Breast epithelium (tissue), 4 donors: ENCODE data around the gene TRAPPC2B. TPM values are rescaled to one million over a fixed set of nuclear protein-coding genes. Genes with fewer than 3 reads are reported as not detected.
"Not testable (repeated sequence)": the region's sequence is repeated elsewhere in the genome, so short reads cannot be mapped to it uniquely, and the experiment has no call there.

Experiments used
- DNase-seq, 2 donors: peaks; one replicate each; pipeline ENCODE4 v3.0.0-alpha.2; 2019; ENCODE audit warnings: low spot score in 2 of 2
- H3K27ac ChIP-seq, 2 donors: fragments of 200-600 bp; sonication (generic) in 1 of 2; one replicate each; pipeline ENCODE4 v1.5.1; 2016 to 2019; ENCODE audit warnings: mild to moderate bottlenecking in 1 of 2
- H3K27me3 ChIP-seq, 2 donors: fragments of 200-600 bp; sonication (generic) in 1 of 2; one replicate each; pipeline versions ENCODE4 v1.5.1 to v1.6.0; 2017 to 2019; ENCODE audit warnings: control low read depth in 1 of 2, mild to moderate bottlenecking in 1 of 2
- H3K36me3 ChIP-seq: fragments of 200-600 bp; one replicate; pipeline ENCODE4 v1.5.1; 2019
- H3K4me1 ChIP-seq, 2 donors: fragments of 200-600 bp; sonication (generic); one replicate each; pipeline ENCODE4 v1.5.1; 2016 to 2019; ENCODE audit warnings: control low read depth in 1 of 2
- H3K4me3 ChIP-seq, 3 donors: fragments of 200-600 bp; sonication (generic); 1 replicate in 2 of 3; 2 replicates in 1 of 3; pipeline ENCODE4 v1.5.1; 2016 to 2019; ENCODE audit warnings: mild to moderate bottlenecking in 3 of 3, moderate library complexity in 2 of 3
- H3K9me3 ChIP-seq, 2 donors: fragments of 200-600 bp; sonication (generic) in 1 of 2; one replicate each; pipeline ENCODE4 v1.5.1; 2016 to 2019; ENCODE audit warnings: control low read depth in 1 of 2
- CTCF ChIP-seq, 3 donors: fragments of 450-650 bp; IDR thresholded peaks; one replicate each; pipeline ENCODE4 v1.5.1; 2016 to 2017; ENCODE audit warnings: antibody characterized with exemption in 3 of 3, mild to moderate bottlenecking in 3 of 3, moderate library complexity in 3 of 3
- POLR2A ChIP-seq: fragments of 450-650 bp; IDR thresholded peaks from one replicate; pipeline ENCODE4 v1.6.1; 2016; ENCODE audit warnings: antibody characterized with exemption, mild to moderate bottlenecking, moderate library complexity
- POLR2AphosphoS5 ChIP-seq, 3 donors: sonication (generic); formaldehyde crosslinking; IDR thresholded peaks; one replicate each; pipeline ENCODE4 v1.6.1; 2017; ENCODE audit warnings: antibody characterized with exemption in 3 of 3
- intact Hi-C: fragments of 100-400 bp; cut with DNase I; formaldehyde crosslinking; loops from one replicate; pipeline ENCODE4 v1.15.1; 2023; ENCODE audit warnings: low total_unique reads
- total RNA-seq, 3 donors: library from RNA; depleted of rRNA; stranded (reverse); fragments of >200 nt; gene quantifications; one replicate each; pipeline ENCODE4 v1.1.0, GENCODE V29; 2016

TRAPPC2B gene
- total RNA-seq, 3 donors from 2014 or later: 16.7 to 23.2 (median 20.2) TPM

- TF ChIP-seq CTCF (IDR thresholded peaks at IDR 0.05): no peak
- TF ChIP-seq POLR2A: no peak
- DNase-seq: no peak
- Histone ChIP-seq H3K36me3 (no peaks in the 10 kb centered on the region), H3K27me3 (no peaks in the 10 kb centered on the region), H3K4me3 (peak overlapping the region; percentile 82 to 93 (median 83)), H3K9me3 (peaks cover 16 to 25% of the 10 kb centered on the region in 2 donors), H3K4me1 (no peaks in the 10 kb centered on the region), H3K27ac (peak overlapping the region; percentile 94 to 99)
- intact Hi-C loops: no loop called here
These were observed 384 bp downstream of the TRAPPC2B start for GRCh38 chr19:57363688-57364181.

- Histone ChIP-seq H3K4me1 (no peaks in the 10 kb centered on the region), H3K4me3 (no peak overlapping the region), H3K9me3 (peaks cover 0 to 10% of the 10 kb centered on the region in 2 donors), H3K27me3 (no peaks in the 10 kb centered on the region), H3K36me3 (no peaks in the 10 kb centered on the region), H3K27ac (no peak overlapping the region)
- TF ChIP-seq POLR2A (no peak), CTCF (IDR thresholded peaks at IDR 0.05) (no peak), POLR2AphosphoS5 (IDR thresholded peaks at IDR 0.05) (no peak)
- no peak for DNase-seq
- intact Hi-C loops: no loop called here
These were observed 3.4 kb downstream of the TRAPPC2B start for GRCh38 chr19:57366776-57367175.

- Histone ChIP-seq H3K36me3 (peaks cover 7% of the 10 kb centered on the region), H3K27me3 (no peaks in the 10 kb centered on the region), H3K27ac (no peak overlapping the region), H3K4me1 (no peaks in the 10 kb centered on the region), H3K9me3 (peaks cover 37 to 45% of the 10 kb centered on the region in 2 donors), H3K4me3 (no peak overlapping the region)
- intact Hi-C loops: no loop called here
- no peak for DNase-seq
- TF ChIP-seq POLR2A: no peak
- TF ChIP-seq POLR2AphosphoS5 (IDR thresholded peaks at IDR 0.05): no peak
- TF ChIP-seq CTCF (IDR thresholded peaks at IDR 0.05): no peak
These were observed 10.8 kb downstream of the TRAPPC2B start for GRCh38 chr19:57374179-57374578.

- intact Hi-C loops, H3K4me3 ChIP-seq, H3K27ac ChIP-seq, H3K27me3 ChIP-seq, DNase-seq, H3K4me1 ChIP-seq, H3K36me3 ChIP-seq: not testable (repeated sequence)
- peaks cover 42 to 49% of the 10 kb centered on the region in 2 donors for H3K9me3 ChIP-seq
These were observed 11.3 kb downstream of the TRAPPC2B start for GRCh38 chr19:57374647-57375046.

- DNase-seq: no peak
- Histone ChIP-seq H3K9me3 (peaks cover 46 to 55% of the 10 kb centered on the region in 2 donors), H3K36me3 (peaks cover 7% of the 10 kb centered on the region), H3K4me1 (no peaks in the 10 kb centered on the region), H3K27ac (no peak overlapping the region), H3K27me3 (no peaks in the 10 kb centered on the region), H3K4me3 (no peak overlapping the region)
- intact Hi-C loops: no loop called here
- TF ChIP-seq POLR2AphosphoS5 (IDR thresholded peaks at IDR 0.05) (no peak), CTCF (IDR thresholded peaks at IDR 0.05) (no peak), POLR2A (no peak)
These were observed 12.8 kb downstream of the TRAPPC2B start for GRCh38 chr19:57376151-57376550.
